Inflammatory macrophage treated with lipopolysaccharide for 1 hour (primary cell): ENCODE results near the gene TMEM127.
"Not testable (repeated sequence)": the region's sequence is repeated elsewhere in the genome, so short reads cannot be mapped to it uniquely, and the experiment has no call there.

Source experiments
- DNase-seq, 2 donors: peaks; one replicate each; pipeline ENCODE4 v3.0.0-alpha.2; 2020 to 2022

The TMEM127 gene, protein sequence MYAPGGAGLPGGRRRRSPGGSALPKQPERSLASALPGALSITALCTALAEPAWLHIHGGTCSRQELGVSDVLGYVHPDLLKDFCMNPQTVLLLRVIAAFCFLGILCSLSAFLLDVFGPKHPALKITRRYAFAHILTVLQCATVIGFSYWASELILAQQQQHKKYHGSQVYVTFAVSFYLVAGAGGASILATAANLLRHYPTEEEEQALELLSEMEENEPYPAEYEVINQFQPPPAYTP

DNA sequence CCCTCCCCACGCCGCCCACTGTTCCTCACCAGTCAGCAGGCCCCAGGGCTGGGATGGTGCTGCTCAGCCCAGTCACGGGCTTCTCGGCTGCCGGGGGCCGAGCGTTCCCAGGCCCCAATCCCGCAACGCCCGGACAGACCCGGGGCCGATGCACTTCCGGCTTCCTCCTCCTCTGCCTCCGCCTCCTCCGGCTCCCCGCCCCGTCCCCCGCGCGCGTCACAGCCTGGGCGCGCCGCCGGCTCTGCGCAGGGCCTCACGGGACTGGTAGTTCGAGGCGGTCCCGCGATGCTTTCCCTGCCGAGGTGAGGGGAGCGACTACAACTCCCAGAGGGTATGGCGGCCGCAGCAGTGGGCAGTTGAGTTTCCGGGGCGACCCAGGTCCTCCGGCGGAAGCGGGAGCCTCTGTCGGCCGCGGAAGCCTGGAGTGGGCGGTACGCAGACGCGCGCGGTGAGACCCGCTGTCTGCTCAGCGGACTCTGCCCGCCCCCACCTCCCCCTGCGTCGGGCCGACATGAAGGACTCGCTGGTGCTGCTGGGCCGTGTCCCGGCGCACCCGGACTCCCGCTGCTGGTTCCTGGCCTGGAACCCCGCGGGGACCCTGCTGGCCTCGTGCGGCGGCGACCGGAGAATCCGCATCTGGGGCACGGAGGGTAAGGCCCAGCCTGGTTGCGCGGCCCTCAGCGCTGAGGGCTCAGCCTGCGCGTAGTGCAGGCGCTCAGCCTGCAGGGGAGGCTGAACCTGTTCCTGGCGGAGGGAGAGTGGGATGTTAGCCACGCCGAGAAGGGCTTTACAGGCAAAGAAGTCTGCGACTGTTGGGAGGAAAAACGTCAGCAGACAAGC is at the start of gene TMEM127, which contains the start of gene CIAO1:
Gene TMEM127, minus strand, starts transcription at position 158 of the 840 bp plus-strand sequence. CDS start 616 bp downstream, outside the sequence.
Gene CIAO1, plus strand, starts transcription at position 386 of the 840 bp plus-strand sequence. Its CDS starts 126 bp downstream, at position 512.
- DNase-seq = peak; percentile 98

DNA sequence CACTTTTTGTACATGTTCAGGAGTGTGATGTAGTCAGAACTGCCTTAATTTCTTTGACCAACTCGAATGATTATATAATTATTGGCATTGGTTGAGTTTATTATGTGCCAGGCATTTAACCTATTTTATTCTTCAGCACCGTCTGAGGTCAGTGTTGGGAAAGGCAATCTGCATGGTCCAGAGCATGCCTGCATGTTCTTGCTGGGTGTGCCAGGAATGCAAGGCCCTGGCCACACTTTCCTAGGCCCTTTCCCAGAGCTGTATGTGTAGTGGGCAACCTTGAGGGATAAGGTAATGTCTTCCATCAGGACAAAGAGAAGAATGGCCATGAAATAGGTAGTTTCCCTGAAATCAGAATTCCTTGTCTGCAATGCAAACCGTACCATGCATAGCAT is 49.2 kb upstream of the TMEM127 start:
- no peak for DNase-seq

DNA sequence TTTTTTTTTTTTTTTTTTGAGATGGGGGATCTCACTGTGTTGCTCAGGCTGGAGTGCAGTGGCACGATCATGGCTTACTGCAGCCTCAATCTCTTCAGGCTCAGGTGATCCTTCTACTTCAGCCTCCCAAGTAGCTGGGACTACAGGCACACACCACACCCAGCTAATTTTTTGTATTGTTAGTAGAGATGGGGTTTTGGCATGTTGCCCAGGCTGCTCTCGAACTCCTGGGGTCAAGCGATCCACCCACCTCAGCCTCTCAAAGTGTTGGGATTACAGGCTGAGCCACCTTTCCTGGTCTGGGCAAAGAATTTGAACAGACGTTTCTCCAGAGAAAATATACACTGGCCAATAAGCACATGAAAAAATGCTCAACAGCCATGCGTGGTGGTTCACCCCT is 42.5 kb upstream of the TMEM127 start:
- DNase-seq = no peak

DNA sequence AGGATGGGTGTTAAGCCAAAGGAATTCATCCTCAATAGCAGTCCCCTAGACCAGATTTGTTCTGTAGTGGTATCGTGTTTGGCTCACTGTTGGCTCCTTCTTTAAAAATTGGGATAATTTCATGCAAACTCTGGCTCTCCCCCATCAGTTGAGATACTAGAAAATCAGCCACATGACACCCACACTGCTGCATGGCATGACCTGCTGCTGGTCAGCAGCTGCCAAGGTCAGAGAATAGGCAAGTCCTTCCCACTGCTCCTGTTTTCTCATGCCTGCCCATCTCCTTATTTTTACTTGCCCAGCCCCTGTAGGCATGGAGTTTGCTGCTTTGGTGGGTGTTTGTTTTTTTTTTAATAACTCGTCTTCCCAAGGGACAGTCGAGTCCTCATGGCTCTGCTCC is 40.6 kb upstream of the TMEM127 start:
- DNase-seq = no peak

DNA sequence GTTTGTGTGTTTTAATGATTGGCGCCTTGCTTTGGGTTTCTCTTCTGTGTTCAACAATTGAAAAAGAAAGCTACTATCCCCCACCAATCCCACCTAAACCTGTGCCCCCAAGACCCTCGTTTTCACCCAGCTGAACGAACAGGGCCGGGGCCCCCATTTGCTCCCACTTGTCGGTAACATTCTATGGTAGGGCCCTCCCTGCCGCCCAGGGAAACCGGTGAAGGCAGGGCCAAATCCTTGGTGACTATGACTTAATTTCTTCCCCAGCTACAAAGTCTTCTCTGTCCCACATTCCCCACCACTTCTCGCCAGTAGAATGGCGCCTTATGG is 40.1 kb upstream of the TMEM127 start:
- DNase-seq = no peak

DNA sequence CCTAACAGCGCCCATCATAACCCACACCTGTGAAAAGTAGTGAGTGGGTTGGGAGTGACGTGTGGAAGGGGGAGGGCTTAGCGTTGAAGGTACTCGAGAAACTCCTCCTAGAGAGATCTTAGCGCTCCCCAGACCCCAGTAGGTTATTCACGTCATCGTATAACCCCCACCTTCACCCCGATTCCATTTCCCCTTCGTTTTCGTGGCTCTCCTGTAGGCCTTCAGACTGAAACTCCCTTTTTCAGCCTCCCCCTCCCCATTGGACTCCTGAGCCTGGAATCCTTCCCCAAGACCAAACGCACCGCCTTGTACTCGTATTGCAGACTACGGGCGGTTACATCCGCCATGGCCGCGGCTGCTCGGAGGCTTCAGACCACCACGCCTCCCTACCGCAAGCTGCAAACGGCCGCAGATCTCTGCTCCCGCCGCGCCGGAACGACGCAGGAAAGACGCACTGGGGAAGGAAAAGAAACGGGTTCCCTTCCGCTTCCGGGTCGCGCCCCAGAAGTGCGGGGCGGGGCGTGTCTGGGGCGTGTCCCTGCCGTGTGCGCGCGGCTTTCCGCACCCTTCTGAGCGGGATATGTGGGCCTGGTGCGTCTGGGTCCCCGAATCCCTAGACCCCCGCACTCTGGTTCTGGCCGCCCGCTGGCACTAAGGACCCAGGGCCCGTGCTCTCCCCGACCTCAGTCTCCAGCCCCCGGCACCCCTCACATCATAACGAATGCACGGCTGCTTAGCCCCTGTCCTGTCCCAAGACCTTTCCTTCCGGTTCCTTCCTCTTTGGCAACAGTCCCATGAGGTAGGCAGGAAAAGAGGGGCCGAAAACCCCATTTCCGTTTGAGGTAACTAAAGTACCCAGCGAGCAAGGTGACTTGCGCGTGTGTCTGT is 39.5 kb upstream of the TMEM127 start, which contains the start of gene SNRNP200:
Gene SNRNP200, minus strand, starts transcription at position 456 of the 888 bp plus-strand sequence. Its CDS starts 109 bp downstream, at position 347.
- DNase-seq = peak; percentile 75 to 90

DNA sequence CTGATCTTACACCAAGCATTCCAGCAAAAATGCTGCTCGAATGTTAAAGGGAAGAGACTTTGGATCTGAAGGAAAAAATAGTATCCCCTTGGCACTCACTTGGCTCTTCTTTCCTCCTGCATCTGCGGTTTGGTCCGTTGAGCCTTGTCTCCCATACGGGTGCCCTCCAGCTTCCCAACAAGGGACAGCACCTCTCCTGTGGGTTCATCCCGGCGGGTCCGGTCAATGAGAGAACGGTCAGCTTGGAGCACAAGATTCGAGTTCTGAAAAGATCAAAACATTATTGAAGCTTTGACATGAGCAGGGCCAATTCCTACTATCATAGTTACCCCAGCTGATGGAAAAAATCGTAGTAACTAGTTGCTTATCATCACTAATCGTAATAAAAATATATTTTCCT is 38.8 kb upstream of the TMEM127 start:
- DNase-seq = no peak

DNA sequence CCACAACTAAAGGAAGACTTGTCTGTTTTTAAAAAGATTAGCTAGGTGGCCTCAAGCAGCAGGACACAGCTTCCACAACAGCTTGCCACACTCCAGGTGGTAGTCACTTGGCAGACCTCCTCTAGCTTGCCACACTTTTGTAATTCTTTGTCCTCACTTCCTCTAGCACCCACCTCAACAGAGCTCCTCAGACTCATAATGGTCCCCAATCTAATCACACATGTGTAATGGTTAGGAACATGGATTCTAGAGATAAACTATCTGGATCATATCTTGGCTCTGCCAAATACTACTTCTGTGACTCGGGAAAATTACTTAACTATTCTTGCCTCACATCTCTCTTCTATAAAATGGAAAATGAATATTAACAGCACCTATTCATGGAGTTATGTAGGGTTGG is 36.1 kb upstream of the TMEM127 start:
- DNase-seq = no peak

DNA sequence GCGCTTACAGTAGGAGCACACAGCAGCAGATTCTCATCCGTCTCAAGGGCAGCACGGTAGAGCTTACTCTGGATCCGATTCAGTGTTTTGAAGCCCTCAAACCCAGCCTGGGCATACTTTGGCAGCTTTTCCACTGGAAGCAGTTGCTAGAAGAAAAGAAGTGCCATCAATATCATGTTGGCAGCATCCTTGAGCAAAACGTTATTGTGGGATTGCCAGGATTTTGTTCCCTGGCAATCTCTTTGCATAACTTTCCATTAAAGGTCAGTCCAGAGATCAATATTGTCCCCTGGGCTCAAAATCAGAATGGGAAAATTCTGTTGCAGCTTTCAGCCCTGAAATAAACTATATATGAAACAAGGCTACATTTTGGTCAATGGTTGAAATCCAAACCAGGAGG is 31.1 kb upstream of the TMEM127 start:
- DNase-seq = no peak

DNA sequence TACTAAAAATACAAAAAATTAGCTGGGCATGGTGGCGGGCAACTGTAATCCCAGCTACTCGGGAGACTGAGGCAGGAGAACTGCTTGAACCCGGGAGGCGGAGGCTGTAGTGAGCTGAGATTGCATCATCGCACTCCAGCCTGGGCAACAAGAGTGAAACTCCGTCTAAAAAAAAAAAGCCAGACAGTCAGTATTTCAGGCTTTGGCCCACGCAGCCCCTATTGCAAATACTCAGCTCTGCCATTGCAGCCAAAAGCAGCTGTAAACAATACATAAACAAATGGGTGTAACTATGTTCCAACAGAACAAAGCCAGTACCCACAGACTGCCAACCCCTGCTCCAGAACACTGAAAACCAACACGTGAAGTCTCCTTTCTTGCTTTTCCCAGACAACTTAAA is 28.5 kb upstream of the TMEM127 start:
- not testable (repeated sequence) for DNase-seq

DNA sequence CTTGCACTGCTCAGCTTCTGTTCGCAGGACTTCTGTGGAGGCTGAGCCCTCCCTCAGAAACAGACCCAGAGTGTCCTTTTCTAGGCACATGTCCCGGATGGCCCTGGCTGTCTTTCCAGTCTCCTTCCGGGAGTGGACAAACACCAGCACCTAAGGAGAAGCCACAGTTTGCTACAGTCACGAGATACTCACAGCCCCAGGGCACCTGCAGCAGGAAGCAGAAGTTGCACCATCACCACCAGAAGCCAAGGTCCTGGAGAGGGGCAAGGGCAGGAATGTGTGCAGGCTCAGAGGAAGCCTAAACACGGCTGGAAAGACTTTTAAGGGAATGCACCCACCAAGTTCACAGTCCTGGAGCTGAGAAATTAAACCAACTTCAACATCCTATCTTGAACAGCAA is 26.0 kb upstream of the TMEM127 start:
- DNase-seq = no peak

DNA sequence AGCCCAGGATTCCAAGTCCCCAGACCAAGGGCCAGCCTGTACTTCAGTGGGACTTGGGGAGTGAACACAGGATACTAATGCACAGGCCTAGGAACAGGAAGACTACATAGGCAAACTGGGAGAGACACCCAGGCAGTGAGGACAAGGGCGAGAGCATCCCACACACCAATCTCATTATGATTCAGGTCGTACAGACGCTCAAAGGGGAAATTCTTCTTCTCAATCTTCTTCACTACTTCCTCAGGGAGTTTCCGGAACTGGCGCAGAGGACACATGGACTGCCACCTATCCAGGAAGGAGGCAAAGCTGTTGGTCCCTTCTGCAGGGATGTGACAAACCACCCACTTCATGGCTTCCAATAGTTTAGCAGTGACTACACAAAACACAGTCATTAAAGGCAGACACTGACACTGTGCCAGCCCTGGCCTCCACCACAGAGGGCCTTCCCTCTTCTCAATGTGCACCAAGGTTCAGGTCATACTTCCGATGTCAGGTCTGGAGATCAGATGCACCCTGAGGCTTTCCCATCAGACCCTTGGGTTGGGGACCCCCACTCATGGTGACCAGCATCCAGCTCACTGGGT is 21.6 kb upstream of the TMEM127 start:
- no peak for DNase-seq

DNA sequence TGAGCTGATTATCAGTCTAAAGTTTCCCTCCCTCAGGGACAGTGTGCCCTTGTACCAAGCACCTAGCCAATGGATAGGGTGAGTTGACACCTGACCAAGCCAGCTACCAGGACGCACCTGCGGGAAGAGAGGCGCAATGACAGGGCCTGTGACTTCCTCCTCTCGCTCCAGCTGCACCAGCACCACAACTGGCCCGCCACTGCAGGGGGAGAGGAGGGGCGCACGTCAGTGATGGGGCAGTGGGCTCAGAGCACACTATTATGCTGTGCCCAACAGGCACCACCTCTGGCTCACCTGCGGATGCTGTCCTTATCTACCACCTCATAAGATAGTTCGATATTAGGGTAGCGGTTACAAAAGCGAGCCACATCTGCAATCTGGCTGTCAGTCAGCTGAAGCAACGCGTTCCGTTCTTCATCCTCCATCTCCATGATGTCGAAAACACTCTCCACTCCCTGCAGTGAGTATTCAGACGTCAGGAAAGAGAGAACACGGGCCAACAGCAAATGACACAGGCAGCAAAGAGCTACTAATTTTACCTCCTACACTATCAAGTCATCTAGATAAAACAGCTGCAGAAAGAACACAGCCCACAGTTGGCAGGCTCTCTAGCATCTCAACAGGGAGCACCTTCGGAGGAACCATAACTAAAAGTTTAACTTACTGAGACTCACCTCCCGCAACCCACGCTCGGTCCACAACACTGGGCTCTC is 11.1 kb upstream of the TMEM127 start:
- DNase-seq = no peak

DNA sequence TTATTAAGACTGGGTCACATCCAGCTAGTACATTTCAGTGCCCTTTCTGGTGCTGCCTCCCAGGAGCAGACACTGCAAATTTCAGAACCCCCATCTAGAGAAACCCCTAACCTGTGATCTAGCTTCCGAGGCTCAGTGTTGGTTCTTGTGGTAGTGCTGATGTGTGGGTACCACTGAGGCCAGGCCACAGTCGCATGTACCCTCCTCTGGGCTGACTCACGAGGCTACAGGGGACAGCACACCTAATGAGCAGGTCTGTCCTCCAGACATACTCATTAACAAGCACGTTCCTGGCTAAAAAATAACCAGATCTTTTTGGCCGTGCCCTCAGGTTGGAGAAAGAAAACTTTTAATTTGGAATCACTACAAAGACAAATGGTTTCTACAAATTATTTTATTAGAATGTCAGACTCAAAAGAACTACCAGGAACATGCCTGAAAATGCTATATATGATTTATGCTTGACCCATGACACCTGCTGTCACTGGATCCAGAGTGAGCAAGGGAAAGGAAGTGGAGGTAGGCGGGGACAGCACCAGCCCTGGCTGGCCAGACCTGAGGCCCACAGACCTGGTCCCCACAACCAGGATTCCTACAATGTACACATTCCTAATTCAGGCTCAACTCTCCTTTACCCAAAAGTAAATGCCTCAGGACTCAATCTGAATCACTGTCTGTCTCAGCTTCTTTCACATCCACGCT is 8.7 kb upstream of the TMEM127 start:
- no peak for DNase-seq

DNA sequence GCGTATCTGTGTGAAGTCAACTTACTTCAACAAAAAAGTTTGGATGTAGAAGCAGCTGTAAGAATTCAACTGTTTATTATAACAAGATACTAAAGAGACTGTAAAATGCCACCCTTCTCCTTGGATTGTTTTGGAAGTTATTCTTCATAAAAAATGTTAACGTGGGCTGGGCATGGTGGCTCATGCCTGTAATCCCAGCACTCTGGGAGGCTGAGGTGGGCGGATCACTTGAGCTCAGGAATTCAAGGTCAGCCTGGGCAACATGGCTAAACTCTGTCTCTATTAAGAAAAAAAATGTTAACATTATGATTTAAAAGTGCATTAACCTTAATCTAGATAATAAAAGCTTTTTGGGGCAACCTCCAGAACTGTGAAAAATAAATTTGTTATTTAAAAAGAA is 8.0 kb upstream of the TMEM127 start:
- DNase-seq = no peak

DNA sequence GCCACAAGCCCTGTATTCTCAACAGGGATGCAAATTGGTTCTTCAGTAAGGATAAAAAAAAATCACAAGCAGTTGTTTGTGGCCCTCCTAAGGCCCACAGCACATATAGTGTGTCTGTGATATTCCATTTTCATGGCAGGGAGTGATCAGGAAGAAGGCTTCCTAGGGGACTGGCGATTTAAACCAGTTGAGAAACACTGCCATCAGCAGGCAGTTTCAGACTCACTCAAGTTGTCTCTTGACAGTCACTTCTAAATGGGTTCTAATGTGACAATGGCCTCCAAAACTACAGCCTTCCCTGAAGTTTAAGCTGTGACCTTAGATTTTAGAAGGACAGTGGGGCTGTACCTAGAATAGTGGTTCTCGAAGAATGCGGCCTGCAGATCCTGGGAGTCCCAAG is 6.2 kb upstream of the TMEM127 start:
- DNase-seq = no peak

DNA sequence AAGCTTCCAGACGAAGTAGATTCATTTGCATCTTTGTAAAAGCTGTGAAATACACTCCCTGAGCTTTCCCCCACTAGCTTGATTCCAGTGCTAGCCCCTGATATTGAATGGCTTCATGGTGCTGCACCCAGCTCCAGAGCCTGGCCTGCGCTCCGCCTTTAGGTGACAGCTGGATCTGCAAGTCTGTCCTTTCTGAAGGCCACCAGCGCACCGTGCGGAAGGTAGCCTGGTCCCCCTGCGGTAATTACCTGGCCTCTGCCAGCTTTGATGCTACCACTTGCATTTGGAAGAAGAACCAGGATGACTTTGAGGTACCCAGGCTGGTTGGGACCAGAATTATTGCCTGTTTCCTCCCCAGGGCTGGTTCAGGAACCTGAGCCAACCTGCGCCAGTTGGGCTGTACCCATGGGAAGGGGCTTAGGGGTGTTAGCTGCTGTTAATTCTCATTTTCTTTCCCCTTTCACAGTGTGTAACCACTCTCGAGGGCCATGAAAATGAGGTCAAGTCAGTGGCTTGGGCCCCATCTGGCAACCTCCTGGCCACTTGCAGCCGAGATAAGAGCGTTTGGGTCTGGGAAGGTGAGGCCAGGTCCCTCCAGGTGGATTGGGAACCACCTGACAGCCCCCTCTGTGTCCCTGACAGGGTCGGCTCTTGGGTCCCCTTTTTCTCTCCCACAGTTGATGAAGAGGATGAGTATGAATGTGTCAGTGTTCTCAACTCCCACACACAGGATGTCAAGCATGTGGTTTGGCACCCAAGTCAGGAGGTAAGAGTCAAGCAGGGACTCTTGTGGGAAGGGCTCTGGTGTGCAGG is 1.6 kb upstream of the TMEM127 start:
- peak; percentile 38 to 39 for DNase-seq

DNA sequence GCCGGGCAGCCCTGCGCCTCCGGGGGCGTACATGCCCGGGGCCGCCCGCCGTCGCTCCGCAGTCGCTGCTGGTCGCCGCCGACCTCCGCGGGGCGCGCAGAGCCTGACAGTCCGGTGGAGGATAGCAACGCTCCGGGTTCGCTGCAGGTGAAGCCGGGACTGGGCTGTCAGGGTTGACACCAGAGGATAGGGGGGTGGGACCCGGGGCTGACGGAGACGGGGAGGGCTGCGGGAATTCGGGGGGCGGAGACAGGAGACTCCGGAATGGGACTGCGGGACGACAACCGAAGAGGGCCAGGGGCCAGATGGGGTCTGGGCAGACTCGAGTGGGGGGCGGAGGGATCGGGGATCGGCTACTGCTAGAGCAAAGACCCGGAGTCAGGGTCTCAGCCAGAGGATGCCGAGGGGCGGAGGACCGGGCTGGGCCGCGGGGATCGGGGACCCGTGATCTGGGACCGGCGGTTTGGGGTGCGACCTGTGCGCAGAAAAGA is 403 bp downstream of the TMEM127 start:
- DNase-seq = no peak

DNA sequence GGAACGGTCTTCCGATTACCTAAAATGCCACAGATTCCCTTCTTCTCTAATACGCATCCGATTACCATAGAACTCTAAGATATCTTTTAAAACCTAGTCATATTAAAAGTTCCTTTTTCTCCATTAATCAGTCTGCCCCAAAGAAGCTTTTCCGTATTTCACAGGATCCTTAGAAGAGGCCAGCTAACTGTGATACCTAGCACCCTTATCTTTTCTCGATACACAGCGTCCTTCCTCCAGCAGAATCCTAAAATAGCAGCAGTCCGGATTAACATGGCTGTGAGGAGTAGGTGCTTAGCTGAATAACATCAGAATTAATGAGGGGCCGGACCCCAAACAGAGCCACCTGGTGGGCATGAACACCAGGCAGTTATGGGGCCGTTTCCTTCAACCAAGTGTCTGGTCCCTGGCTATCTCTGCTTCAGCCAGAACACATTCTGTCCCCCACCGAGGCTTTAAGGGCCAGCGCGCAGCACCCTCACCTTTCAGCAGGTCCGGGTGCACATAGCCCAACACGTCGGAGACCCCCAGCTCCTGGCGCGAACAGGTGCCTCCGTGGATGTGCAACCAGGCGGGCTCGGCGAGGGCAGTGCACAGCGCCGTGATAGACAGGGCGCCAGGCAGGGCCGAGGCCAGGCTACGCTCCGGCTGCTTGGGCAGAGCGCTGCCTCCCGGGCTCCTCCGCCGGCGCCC is 995 bp downstream of the TMEM127 start:
- DNase-seq = peak in 1 of 2 donors; percentile 36

DNA sequence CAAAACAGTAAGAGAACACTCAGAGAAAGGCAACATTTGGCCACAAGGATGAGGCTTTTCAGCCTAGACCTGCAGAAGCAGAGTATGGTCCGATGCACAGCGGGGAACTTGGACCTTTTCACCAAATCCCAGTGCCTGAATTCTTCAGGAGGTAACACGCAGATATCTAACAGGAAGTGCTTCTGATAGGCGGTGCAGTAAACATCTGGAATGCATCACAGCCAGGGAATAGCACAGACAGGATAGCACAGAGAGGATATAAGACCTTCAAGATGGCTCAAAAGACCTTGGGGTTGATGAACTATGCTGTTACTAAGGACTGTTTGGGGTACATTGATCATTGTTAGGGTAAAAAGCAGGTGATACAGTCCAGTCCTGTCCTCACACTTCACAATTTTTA is 1.7 kb downstream of the TMEM127 start:
- DNase-seq = no peak
